Measurements from ENCODE around the gene KRTAP23-1. TPM values are rescaled to one million over a fixed set of nuclear protein-coding genes. Genes with fewer than 3 reads are reported as not detected.

Gene KRTAP23-1
- total RNA-seq, 2 donors from 2014 or later, result not detected

GRCh38 chr21:30382201-30382600 is 33.8 kb upstream of the KRTAP23-1 start:
- no peak overlapping the region for H3K4me3 Mint-ChIP-seq

GRCh38 chr21:30372139-30372770 is 23.8 kb upstream of the KRTAP23-1 start, which contains the start of gene KRTAP13-2:
Gene KRTAP13-2, minus strand, starts transcription at chr21:30372271. Its CDS starts 58 bp downstream, at chr21:30372213.
- Histone ChIP-seq H3K36me3 (ENCODE audit: control insufficient read depth, insufficient read depth, low read length) (no peaks in the 10 kb centered on the region), H3K4me1 (ENCODE audit: control insufficient read depth, insufficient read depth, low read length) (no peaks in the 10 kb centered on the region), H3K9ac (ENCODE audit: extremely low read depth, low read length, poor library complexity, severe bottlenecking) (no peak within 1 kb of the TSS), H3K4me3 (ENCODE audit: low read length) (no peak within 1 kb of the TSS), H3K27ac (ENCODE audit: low read depth, low read length) (no peak within 1 kb of the TSS), H3K27me3 (ENCODE audit: control insufficient read depth, insufficient read depth, low read length, poor library complexity, severe bottlenecking) (no peaks in the 10 kb centered on the region), H3K9me3 (ENCODE audit: control insufficient read depth, low read length) (no peaks in the 10 kb centered on the region)
- Mint-ChIP-seq H3K4me3 (no peak within 1 kb of the TSS), H3K9me3 (no peaks in the 10 kb centered on the region), H3K27me3 (ENCODE audit: insufficient read depth) (no peaks in the 10 kb centered on the region), H3K4me1 (no peaks in the 10 kb centered on the region), H3K36me3 (ENCODE audit: low read depth) (no peaks in the 10 kb centered on the region), H3K27ac (no peak within 1 kb of the TSS)
- no peak for TF ChIP-seq CTCF (conservative IDR thresholded peaks at IDR 0.05)
- no peak for DNase-seq
- 87 to 94% methylated on average over 4 to 5 of the region's 5 CpGs for WGBS, 2 experiments (ENCODE audit: insufficient coverage in 1 of 2, insufficient read length in 1 of 2)

More at GRCh38 chr21:30382201-30382600, 33.8 kb upstream of the KRTAP23-1 start:
- no peaks in the 10 kb centered on the region for H3K9me3 ChIP-seq (ENCODE audit: control insufficient read depth, low read length)
- H3K4me1 ChIP-seq (ENCODE audit: control insufficient read depth, insufficient read depth, low read length), result no peaks in the 10 kb centered on the region
- Mint-ChIP-seq H3K36me3 (ENCODE audit: low read depth) (no peaks in the 10 kb centered on the region), H3K4me1 (no peaks in the 10 kb centered on the region), H3K27me3 (ENCODE audit: insufficient read depth) (no peaks in the 10 kb centered on the region), H3K9me3 (peaks cover 9% of the 10 kb centered on the region), H3K27ac (no peak overlapping the region)
- 86% methylated on average over 1 of the region's 1 CpG; no CpG with 5 or more reads in 1 of the 2 experiments for WGBS, 2 experiments (ENCODE audit: insufficient coverage in 1 of 2, insufficient read length in 1 of 2)
- H3K36me3 ChIP-seq (ENCODE audit: control insufficient read depth, insufficient read depth, low read length), result no peaks in the 10 kb centered on the region
- no peaks in the 10 kb centered on the region for H3K27me3 ChIP-seq (ENCODE audit: control insufficient read depth, insufficient read depth, low read length, poor library complexity, severe bottlenecking)
- TF ChIP-seq CTCF (conservative IDR thresholded peaks at IDR 0.05), result no peak
- H3K9ac ChIP-seq (ENCODE audit: extremely low read depth, low read length, poor library complexity, severe bottlenecking), result no peak overlapping the region
- H3K4me3 ChIP-seq (ENCODE audit: low read length), result no peak overlapping the region
- no peak overlapping the region for H3K27ac ChIP-seq (ENCODE audit: low read depth, low read length)
- no peak for DNase-seq

- Mint-ChIP-seq H3K4me3 (no peak overlapping the region), H3K27me3 (ENCODE audit: insufficient read depth) (peaks cover 2% of the 10 kb centered on the region), H3K36me3 (ENCODE audit: low read depth) (no peaks in the 10 kb centered on the region), H3K9me3 (no peaks in the 10 kb centered on the region), H3K4me1 (peaks cover 9% of the 10 kb centered on the region), H3K27ac (no peak overlapping the region)
- Histone ChIP-seq H3K27ac (ENCODE audit: low read depth, low read length) (no peak overlapping the region), H3K36me3 (ENCODE audit: control insufficient read depth, insufficient read depth, low read length) (no peaks in the 10 kb centered on the region), H3K4me1 (ENCODE audit: control insufficient read depth, insufficient read depth, low read length) (no peaks in the 10 kb centered on the region), H3K9me3 (ENCODE audit: control insufficient read depth, low read length) (peaks cover 6% of the 10 kb centered on the region), H3K4me3 (ENCODE audit: low read length) (no peak overlapping the region), H3K9ac (ENCODE audit: extremely low read depth, low read length, poor library complexity, severe bottlenecking) (no peak overlapping the region), H3K27me3 (ENCODE audit: control insufficient read depth, insufficient read depth, low read length, poor library complexity, severe bottlenecking) (no peaks in the 10 kb centered on the region)
- no peak for TF ChIP-seq CTCF (conservative IDR thresholded peaks at IDR 0.05)
- 82 to 100% methylated on average over 1 to 3 of the region's 3 CpGs for WGBS, 2 experiments (ENCODE audit: insufficient coverage in 1 of 2, insufficient read length in 1 of 2)
- DNase-seq, result no peak
Observed at GRCh38 chr21:30355906-30356305, 7.5 kb upstream of the KRTAP23-1 start.
